Prostate gland (tissue), 2 donors: ENCODE results near the gene B4GALT4.

Experiments
- CTCF ChIP-seq, 4 experiments: fragments of 200-600 bp in 2 of 4; fragments of 450-650 bp in 2 of 4; sonication (generic) in 2 of 4; IDR thresholded peaks; 1 replicate in 3 of 4; 2 replicates in 1 of 4; pipeline ENCODE4 v1.5.1; 2016 to 2019; ENCODE audit warnings: antibody characterized with exemption in 4 of 4, mild to moderate bottlenecking in 2 of 4, moderate library complexity in 2 of 4
- POLR2A ChIP-seq: fragments of 450-650 bp; IDR thresholded peaks from one replicate; pipeline ENCODE4 v1.6.1; 2016; ENCODE audit warnings: antibody characterized with exemption, mild to moderate bottlenecking

DNA sequence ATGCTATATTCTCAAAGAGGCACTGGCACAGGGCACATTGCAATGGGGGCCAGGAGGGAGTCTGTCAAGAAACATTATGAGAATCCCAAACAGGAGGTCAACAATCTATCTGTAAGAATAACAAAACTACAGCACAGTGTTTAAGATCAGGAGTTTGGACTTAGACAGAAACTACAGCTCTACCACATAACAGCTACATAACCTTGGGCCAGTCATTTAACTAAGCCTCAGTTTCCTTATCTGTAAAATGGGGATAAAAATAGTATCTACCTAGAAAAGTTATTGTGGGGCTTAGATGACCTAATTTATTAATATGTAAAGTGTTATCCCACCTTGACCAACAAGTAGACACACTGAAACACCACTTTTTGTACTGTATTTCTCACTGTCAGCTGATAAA, 9.9 kb downstream of the B4GALT4 start:
- TF ChIP-seq POLR2A (no peak), CTCF (IDR thresholded peaks at IDR 0.05) (no peak)
